Midbrain (tissue), 1 donor: Measurements from ENCODE around the gene PPCS.

Experiments
- DNase-seq: peaks from one replicate; lab custom pipeline; 2025; lab: John Stamatoyannopoulos, UW

The PPCS gene

DNA sequence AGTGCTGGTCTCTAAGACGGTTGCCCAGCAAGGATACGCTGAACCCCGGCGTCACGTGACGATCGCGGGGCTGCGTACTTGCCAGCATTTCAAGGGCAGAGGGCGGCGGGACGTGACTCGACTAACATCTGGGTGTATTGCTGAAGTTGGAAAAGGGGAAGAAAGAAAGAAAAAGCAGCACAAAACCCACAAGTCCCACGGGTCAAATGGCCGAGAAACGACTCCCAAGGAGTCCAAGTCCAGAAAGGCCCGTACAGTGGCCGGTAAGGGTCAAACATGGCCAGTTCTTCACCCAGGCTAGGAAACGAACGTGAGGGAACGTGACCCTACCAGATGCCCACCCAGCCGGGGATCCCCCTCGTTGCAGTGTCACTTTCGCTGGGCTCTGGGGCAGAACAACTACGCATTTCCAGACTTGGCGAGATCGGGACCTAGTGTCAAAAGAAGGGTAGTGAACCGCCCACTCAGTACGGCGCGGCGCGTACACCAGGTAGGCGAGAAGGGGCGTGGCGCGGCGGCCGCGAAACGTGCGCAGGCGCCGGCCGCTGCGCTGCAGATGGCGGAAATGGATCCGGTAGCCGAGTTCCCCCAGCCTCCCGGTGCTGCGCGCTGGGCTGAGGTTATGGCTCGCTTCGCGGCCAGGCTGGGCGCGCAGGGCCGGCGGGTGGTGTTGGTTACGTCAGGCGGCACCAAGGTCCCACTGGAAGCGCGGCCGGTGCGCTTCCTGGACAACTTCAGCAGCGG lies at the start of gene PPCS, which contains the start of gene ZMYND12:
PPCS (plus strand) TSS at position 534 of the 744 bp plus-strand sequence; CDS start at position 557, 23 bp downstream.
ZMYND12 (minus strand) TSS at position 13 of the 744 bp plus-strand sequence. CDS start 25 bp downstream, outside the sequence.
- DNase-seq: peak; percentile 83

DNA sequence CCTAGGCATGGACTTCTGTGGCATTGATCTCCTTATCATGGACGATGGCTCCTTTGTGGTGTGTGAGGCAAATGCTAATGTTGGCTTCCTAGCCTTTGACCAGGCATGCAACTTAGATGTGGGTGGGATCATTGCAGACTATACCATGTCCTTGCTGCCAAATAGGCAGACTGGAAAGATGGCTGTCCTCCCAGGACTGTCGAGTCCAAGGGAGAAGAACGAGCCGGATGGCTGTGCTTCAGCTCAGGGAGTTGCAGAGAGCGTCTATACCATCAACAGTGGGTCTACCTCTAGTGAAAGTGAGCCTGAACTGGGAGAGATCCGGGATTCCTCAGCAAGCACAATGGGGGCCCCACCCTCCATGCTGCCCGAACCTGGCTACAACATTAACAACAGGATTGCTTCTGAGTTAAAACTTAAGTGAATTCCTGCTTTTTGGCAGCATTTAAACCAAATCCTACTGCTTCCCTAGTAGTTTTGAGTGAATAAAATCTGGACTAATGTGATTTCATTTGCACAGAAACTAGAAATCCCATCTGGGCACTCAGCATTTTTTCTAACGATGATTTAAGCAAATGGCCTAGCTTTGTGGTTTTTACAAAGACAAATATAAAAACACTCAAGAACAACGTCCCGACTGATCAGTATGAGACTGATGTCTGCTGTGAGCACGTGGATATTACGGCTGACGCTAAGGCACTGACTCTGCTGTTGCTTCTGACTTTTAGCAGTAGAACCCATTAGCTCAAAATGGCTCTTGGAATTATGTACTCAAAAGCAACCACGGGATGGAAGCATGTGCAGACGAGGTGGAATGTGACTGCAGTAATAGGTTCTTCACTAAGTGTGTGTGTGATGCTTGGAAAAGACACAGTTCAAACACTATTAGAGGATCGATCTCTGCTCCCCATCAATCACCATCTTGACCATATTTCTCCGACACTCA lies 41.5 kb upstream of the PPCS start:
- no peak for DNase-seq

DNA sequence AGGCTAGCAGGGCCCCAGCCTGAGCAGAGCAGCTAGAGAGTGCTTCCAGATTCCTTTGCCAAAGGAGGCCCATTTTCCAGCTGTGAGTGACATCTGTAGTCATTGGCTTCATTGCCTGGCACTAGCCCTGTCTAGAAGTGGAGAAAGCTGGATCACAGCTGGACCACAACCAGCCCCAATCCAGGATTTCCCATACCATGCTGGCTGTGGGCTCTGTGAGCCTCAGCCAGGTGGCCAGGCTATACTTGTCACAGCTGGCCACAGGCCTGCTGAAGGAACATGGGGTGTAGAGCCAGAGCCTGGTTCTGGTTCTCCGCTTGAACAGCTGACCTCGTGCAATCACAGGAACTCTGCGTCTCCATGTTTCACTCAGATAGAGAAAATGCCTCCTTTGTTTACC lies 39.2 kb upstream of the PPCS start:
- no peak for DNase-seq

DNA sequence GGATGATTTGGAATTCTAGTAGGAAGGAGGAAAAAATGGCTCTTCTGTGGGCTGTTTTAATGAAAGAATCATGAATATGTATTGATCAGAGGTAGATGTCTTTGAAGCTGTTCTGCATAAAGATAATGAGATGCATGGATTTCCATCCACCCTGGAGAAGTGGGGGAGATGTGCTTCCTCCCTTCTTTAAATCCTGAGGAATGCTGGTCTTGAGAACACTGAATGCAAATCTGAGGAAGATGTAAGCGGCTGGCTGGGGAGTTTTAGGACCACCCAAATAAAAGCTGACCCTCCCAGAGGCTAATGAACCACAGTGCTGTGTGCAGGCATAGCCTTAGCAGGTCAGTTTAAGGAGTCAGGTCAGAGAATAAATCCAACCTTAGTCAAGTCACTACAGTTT lies 37.8 kb upstream of the PPCS start:
- DNase-seq: no peak

DNA sequence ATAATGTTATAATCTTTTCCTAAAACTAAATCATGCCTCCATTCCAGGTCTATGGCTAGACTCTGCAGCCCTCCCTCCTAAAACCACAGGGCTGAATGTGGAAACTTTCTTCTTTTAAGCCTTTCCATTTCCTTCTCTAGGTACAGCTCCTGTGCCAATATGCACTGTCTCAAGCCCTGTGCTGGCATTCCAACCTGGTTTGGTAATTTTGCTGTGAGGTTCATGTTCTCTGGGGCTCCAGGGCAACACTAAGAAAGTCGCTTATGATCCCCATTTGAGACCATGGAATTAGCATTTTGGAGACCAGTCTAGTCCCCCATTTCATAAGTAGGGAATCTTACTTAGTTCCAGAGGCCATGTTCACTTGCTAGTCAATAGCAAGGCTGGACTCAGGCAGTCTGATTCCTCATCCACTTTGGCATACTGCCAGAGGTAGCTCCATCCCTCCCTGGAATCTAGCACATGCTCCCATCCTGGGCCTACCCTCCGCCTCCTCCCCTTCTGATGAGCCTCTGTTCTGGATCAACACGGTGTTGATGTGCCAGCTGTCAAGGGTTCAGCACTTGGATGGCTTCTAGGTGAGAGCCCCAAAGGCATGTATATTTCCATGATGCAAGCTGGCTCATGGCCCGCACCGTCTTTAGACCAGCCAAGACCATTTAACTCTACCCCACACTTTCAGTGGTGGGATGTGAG lies 37.1 kb upstream of the PPCS start:
- DNase-seq: no peak

DNA sequence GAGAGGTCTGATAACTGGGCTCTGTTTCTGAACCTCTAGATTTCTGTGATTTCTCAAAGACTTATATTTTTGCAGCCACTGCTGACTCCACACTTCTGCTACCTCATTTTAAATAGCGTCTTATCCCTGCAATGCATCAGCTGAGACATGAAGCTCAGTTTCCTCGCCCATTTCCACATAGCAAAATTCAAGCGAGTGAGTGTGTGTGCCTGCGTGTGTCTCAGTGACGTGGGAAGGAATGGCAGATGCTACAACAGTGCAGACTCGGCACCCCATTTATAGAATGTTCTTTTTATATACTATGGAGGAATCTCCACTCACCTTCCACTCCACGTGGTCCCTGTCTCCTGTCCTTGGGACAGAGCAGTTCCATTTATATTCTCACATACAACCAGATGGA lies 36.2 kb upstream of the PPCS start:
- no peak for DNase-seq

DNA sequence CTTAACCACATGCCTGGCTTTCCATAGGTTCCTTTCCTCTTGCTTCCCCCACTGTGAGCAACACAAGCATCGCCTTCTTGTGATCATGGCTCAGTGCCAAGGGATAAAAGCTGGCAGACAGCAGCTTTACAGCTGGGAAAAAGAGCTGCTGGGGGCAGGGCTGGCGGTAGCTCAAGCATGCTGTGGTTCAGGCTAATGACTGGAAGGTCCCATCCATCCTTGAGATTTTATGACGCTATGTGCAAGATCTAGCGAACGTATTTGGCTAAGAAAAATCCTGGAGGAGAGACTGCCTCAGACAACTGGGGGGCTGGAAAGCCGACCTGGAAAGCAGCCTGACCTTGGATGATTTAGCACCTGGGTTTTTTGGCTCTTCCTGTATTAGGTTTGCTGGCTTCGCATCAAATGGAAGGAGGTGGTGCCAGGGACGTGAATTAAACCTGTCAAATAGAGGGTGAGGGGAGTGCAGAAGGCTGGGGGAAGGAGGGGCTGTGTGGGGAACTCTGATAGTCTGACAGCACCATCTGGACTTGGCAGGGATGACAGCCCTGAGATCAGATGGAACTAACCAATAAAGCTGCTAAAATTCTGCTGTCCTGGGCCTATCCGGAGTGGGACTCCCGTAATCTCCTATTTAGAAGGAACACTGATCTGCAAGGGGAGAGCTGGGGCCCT lies 35.3 kb upstream of the PPCS start:
- DNase-seq: peak; percentile 35

DNA sequence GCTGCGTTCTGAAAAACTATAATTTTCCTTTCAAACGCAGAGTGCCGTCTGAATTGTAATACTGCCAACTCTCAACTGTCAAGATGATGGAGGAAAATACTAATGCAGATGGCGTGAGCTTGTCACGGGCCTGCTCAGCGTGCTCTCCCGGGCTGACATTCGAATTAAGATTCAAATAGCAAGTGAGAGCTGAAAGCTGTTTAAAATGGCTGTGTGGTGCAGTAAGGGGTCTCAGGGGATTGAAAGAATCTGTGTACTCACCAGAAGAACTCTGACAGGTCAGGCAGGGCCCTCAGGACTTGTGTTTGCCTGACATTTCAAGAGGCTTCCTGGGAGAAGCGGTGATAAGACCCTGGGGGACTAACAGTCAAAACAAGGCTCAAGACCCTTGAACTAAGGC lies 33.6 kb upstream of the PPCS start:
- DNase-seq: no peak

DNA sequence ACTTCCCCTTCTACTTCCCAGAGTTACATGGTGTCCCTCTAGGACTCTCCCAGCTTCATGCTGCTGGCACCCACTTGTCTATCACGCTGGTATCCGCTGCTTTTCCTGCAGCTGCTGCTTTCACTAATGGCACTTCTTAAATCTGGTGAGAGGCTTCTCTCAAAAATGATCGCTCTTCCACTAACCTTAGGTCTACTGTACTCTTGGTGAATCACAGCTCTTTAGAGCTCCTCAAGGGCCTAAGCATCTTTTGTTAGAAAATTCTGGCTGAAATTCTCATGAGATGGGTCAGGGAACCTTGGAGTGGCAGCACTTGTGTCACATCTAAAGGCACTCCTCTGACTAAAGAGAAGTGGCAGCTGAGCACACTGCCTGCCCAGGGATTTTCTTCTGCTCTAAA lies 32.7 kb upstream of the PPCS start:
- DNase-seq: no peak

DNA sequence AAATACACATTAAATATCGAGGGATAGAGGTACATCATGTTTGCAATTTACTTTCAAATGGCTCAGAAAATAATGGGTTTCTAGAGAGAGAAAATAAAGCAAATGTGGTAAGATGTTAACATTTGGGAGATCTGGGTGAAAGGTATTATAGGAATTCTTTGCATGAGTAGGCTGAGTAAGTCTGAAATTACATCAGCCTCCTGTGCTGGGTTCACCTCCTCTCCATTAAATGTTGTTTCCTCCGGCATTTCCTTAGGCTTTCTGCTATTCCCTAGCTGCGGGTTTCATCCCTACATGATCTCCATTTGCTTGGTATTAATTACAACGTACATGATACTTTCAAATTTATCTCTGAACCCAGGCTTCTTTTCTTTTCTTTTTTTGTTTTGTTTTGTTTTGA lies 32.1 kb upstream of the PPCS start:
- no peak for DNase-seq

DNA sequence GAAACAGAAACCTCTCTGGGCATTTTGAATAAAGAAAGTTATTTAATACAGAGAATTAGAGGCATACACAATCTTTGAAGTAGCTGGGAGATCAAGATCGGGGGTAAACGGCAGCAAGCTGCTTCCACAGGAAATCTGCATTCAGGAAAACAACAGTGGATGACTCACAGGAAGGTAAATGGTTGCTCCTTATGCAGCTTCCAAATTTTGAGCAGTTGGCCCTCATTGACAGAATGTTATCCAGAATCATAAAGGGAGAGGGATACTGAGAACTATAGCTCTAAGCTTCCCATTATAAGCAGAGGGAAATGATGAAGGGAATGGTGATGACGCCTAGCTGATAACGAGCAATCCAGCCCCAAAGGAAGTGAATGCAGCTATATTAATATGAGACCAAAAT lies 29.1 kb upstream of the PPCS start:
- no peak for DNase-seq

DNA sequence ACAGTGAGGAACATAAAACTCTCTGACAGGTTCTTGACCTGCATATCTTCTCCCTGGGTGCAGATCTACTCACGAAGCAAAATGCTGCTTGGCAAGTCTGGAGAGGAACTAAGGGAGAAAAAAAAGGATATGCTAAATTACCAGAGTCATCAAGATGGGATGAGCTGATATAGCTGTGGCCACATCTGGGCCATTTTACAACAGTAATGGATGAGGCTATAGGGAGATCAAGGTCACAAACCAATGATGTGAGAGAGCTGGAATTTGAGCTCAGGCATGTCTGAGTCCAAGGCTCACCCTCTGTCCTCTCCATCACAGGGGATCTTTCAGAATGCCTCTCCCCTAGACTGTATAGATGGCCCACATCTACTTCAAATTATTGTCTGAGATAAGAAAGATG lies 26.7 kb upstream of the PPCS start:
- no peak for DNase-seq

DNA sequence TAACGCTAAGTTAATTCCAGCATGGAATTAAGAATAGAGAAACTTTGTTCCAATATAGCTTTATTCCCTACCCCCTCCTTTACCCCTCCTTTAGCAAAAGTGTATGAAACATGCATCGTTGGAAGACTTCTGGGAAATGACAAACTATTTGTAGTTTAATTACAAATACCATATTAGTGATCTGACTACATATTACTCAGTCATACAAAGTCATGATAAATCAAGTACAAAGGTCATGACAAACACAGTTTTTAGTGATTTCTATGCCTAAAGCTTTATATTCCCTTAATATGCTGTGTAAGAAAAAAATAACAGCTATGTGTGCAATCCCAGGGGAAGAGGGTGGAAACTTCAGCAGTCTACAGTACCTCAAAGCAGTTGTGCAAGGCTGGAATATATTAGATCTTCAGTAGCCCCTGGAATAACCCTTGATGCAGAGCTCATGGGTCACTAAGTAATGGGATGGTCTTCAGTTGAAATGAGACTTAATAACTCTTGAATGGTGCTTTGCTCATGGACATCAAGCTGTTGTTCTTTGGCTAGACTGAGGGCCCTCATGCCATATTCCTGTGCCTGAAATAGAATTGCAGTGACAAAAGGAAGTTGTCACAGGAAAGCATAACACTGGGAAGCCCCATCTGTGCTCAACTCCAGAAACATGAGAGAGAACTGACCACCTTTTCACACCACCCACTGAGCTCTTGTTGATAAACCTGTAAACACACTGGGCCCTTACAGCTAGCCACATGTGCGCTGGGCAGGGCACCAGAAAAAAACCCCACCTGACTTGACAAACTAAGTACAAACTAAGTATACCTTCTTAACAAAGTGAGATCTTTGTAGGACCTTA lies 25.8 kb upstream of the PPCS start:
- no peak for DNase-seq

DNA sequence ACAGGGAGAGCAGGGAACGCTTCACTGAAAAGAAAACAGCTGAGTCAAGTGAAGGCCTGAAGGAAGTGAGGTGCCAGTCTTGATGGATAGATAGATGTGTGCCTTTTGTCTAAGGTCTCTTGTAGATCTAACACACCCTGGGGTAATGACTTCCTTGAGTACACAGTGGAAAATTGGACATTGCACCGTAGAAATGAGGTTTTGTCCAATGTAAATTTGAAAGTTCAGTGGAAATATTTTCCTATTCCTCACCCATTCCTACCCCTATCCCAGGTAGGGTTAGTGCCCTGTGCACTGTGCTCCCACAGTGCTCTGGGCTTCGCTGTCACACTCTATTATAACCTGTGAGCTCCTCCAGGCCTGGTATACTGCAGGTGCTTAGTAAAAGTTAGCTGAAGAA lies 24.8 kb upstream of the PPCS start:
- no peak for DNase-seq

DNA sequence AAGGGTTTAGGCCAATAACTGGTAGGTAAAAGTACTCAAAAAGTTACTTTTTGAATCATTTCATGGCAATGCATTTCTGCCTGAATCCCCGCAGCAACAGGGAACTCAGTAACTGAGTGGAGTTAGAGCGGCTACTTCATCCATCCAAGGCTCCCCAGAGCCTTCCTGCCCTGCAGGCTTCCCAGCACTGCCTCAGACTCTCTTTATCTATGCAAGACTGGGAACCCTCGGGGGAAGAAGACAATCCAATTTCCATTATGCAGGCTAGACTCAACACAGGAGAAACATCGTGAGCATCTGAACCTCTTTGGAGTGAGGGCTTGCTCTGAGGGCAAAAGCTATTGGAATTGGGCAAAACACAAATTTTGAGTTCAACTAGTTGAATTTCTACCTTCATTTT lies 23.6 kb upstream of the PPCS start:
- no peak for DNase-seq

DNA sequence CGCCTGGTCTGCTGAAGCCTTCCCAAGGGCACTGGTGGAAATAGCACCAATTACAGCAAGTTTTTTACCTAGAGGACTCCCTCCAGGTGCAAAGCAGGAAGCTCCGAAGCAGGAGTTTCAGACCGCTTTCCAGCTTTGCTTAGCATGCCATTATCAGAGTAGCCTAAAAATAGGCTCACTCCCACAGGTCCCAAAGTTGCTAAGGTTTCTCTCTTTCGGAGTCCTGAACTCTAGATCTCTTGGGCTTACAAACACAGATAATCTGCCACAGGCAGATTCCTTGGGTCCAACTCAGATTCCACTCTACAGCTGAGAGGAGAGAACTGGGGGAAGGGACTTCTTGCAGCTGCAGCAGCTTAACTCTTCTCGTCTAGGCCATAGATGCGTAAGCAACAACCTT lies 23.0 kb upstream of the PPCS start:
- no peak for DNase-seq

DNA sequence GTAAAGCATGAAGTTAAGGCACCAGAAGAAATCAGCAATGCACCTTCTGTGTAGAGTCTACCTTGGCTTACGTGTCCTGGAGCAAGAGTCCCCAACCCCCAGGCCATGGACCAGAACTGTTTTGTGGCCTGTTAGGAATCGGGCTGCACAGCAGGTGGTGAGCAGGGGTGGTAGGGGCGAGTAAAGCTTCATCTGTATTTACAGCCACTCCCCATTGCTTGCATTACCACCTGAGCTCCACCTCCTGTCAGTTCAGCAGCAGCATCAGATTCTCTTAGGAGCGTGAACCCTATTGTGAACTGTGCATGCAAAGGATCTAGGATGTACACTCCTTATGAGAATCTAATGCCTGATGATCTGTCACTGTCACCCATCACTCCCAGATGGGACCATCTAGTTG lies 22.0 kb upstream of the PPCS start:
- DNase-seq: no peak

DNA sequence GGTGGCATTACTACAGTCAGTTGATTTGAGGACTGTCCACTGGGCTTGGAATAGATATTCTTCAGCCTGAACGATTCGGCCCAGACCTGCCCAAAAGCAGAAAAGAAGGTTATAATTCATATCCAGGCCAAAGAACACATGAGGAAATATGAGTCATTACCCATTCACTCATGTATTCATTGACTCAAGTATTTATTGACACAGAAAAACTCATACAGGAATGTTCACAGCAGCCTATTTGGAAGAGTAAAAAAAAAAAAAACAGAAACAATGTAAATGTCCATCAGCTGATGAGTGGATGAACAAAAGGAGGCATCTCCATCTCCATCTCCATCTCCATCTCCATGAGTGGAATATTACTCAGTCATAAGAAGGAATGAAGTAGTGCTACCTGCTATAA lies 16.4 kb upstream of the PPCS start:
- DNase-seq: no peak

DNA sequence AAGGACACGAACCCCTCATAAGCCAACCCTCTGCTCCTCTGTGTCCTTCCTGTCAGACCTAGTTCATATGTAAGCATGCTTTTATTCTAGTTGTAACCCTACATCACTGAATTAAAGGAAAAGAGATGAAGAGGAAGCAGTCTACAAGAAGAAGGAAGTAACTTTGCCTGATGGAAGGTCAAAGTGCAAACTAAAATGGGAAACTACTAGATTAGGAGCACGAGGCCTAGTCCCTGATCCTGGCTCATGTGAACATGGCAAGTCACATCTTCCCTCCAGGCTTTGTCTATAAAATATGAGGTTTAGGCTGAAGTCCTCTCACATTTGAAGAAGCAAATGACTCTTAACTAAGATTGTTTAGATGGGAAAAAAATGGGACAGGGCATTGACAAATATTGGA lies 13.7 kb upstream of the PPCS start:
- DNase-seq: no peak

DNA sequence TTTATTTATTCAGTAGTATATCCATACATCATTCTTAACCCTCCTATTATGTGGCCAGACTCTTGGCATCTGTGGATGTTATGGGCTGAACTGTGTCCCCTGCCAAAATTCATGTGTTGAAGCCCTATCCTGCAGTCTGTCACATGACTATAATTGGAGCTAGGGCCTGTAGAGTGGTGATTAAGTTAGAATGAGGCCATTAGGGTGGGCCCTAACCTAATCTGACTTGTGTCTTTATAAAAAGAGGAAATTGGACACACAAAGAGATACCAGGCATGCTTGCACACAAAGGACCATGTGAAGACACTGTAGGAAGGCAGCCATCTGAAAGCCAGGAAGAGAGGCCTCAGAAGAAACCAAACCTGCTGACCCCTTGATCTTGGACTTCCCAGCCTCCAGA lies 7.1 kb upstream of the PPCS start:
- DNase-seq: no peak

DNA sequence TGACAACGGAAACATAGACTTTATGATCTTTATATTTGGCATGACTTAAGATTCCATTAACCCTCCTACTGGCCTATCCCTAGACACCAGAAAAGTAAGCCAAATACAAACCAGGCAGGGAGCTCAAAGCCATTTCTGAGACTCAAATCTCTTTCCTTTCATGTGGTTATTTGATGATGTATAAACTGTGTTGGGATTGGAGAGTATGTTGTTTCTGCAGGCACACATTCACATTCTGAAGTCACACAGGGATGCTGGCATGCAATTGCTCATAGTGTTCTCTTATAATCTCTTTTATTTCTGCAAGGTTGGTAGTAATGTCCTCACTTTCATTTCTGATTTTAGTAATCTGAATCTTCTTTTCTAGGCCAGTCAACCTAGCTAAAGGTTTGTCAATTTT lies 6.3 kb upstream of the PPCS start:
- DNase-seq: no peak
